TTC549 (cell line): Measurements from ENCODE around the gene PLA2G4E.
A peak's percentile ranks its signal among the peaks of the same experiment; 100 is the strongest.

Experiments
- FAIRE-seq: peaks from 2 replicates; lab custom pipeline; 2012; peaks lifted over from hg19 to GRCh38; lab: Jason Lieb, UNC

Gene PLA2G4E

DNA sequence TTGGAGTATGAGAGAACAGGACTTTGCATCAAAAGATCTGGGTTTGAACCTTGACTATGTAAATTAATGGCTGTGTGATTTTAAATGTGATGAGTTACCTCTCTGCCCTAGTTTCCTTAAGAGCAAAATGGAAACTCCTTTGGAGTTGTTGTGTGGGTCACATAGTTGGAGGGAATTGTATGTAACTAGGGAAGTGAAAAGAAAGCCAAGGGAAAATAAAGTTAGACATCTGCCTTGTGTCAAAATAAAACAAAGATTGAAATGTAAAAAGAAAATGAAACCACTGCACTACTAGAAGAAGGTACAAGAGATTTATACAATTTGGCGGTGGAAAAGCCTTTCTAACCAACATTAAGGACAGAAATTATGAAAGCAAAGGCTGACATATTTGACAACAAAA, 46.8 kb downstream of the PLA2G4E start:
- FAIRE-seq: no peak

DNA sequence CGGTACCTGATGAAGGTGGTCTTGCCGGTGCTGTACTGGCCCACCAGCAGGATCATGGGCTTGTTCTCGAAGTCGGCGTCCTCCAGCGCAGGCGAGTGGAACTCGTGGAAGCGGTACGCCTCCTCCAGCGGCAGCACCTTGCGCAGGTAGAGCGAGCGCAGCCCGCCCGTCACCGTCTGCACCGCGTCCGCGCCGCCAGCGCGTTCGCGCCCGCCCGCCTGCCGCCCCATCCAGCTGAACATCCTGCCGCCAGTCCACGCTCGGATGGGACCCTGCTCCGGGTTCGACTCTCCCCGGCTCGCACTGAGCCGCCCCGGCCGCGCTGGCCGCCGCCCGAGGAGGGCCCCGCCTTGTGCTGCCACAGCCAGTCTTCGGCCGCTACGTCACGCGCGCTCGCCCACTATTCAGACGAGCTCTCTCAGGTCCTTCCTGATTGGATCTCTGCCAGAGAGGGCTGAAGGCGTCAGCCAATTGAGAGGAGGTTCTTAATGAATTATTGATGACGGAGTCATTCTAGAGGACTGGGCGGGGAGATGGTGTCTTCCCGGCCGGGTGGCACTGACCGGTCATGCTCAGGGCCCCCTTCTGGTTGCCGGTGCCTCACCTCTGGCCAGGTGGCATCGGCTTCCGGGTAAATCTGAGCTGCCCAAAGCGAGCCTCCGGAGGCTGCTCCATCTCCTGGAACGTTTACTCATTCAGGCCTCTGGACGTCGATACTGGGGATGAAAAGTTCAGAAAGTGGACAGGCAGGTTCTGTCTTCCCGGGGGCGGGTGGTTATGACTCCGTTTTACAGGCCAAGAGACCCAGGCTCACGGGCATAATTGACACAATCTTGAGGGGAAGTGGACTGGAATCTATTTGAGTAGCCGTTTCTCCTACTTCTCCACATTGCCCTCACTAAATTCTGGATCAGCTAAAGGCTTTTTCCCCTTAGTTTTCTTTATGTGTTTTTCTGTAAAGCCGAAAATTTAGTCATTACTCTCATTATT, 48.3 kb downstream of the PLA2G4E start, which contains the start of gene EHD4:
Gene EHD4 (minus strand): TSS at position 305 of the 990 bp plus-strand sequence. CDS start 63 bp downstream, at position 242.
- peak; percentile 89 for FAIRE-seq

DNA sequence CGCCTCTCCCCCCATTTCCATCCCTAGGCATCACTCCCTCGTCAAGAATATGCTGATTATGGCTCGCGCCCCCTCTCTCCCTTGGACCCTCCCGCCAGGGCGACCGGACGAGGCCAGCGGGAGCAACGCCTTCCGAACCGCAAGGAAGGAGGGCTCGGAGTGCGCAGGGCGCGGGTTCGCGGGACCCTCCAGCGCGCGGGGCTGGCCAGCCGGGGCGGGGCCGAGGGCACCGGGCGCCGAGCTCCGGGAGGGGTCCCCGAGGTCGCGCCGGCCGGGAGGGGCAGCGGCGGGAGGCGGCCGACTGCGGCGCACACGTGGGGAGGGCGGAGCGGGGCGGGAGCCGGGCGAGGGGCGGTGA, 49.0 kb downstream of the PLA2G4E start:
- no peak for FAIRE-seq

DNA sequence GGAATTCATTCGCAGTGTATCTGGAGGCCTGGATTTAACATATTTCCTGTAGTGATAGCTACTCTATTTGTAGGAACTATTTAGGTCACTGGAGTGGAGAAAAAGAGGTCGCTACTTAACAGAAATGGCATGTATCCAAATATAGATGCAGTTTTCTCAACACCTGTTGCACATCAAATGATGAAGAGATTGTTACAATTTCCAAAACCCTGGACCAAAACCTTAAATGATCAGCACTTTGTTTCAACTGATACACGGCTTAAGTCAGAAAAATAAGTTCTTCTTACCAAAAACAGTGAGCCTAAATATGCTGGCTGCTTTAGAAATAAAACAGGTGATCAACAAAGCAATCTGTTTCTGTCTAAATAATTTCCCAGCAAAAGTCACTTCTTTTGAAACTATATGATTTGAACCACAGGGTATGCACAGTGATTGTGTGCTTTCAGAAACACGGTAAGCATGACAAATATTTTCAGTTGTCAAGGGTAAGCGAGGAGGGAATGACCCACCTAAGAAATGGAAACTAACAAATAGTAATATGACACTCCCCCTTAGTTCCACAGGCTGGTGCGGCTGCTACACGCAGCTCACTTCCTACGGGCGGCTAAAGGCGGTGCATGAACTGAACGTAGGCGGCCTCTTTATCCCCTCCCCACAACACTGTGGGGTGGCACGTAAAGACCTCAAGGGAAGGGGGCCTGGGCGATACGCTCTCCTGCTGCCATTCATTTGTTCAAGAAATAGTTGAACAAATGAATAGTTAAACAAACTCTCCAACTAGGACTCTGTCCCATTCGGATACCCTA, 49.5 kb downstream of the PLA2G4E start:
- no peak for FAIRE-seq

DNA sequence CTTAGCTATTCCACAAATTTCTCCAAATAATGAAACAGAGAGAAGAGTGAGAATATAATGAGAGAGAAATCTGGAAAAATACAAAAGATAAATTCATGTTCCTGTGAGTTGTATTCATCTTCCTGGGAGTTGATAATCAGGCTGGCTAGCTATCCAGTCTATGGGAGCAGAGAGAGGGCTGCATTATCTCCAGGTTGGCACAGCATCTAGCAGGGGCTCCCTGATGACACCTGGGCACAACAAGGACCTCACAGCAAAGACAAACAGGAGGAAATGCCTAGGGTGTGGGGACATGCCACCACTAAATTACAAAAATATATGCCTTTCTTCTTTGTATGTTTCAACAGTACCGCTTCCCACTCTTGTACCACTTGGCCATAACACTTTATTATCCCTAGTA, 50.4 kb downstream of the PLA2G4E start:
- no peak for FAIRE-seq

DNA sequence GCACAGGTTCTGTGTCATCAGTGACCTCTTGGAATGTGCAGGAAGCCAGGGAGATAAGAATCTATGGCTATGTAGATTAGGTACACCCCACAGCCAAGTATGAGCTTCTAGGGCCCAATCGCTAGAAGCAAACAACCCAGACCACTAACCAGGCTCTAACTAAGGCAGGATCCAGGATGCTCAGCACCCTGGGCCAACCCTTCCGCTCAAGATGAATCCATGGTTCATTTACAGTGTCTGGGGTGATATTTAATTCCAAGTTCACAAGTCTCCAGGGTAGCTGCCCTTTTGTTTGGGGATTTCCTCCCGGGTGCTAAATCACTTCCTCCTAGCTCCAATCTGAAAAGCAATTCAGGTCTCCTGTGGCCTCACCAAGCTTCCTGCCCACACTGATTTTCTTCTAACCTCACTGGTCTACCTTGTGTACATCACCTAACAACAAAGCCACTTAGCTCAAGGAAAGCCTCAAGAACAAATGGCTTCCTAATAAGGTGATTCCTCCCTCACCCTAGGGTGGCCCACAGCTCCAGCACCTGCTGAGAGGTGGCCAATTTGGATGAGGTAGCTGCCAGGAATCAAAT, 50.9 kb downstream of the PLA2G4E start:
- no peak for FAIRE-seq

DNA sequence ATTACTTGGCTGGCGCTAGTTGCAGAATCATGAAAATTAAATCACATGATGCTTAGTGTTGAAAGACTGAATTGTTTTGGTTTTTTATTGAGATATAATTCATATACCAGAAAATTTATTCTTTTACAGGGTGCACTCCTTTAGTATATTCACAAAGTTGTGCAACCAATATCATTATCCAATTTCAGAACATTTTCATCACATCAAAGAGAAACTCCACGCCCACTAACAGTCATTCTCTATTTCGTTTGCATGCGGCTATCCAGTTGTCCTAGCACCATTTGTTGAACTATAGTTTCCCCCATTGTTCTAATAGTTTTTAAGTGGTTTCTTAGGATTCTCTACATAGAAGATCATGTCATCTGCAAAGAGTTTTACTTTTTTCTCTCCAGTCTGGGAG, 52.1 kb downstream of the PLA2G4E start:
- FAIRE-seq: no peak

DNA sequence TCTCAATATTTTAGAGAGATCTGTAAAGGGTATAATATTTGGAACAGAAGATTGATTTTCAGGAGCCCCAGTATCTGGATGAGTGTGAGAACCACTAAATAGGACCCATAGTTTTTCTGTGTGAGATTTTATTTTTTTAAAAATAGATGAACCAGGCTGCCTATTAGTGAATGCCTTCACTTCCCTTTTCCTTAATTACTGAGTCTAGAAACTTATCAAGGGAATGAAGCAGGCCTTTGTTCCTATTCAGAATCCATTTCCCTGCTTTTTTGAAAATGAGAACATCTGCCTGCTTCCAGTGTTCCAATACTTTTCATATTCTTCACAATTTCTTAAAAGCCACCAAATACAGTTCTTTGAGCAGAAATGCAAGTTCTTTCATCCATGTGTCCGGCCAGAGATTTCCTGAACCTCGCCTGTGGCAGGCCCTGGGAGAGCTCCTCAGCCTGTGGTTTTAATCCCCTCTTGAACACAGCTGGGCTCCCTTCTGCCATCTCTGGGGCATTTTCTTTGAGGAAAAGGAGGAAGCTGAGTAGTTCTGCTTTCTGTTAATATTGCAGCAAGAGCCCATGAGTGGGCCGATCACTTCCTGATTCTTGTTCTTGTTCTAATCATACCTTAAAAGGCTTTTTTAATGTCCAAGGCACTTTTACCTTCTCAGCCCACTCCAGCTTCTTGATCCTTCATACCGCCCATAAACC, 53.2 kb downstream of the PLA2G4E start:
- no peak for FAIRE-seq

DNA sequence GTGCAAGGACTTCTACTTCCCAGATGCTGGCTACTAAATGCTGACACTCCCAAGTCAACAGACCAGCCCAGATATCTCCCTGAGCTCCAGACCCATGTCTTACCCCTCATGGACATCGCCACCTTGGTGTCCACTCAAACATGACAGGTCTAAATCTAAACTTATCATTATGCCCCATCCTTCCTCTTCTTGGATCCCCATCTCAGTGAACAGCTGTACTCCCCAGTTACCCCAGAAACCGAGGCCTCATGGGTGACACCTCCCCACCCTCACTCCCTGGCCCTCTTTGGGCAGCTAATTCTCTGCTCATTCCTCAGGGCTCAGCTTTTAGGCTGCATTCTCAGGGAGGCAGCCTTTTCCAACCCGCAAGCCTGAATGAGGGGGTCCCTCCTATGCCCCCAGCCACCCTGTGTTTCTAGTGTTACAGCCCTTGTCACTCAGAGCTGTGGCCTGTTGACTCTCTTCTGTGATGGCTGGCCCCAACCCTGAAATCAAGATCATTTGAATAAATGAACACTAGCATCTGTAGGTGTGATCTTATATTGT, 53.8 kb downstream of the PLA2G4E start:
- FAIRE-seq: no peak

DNA sequence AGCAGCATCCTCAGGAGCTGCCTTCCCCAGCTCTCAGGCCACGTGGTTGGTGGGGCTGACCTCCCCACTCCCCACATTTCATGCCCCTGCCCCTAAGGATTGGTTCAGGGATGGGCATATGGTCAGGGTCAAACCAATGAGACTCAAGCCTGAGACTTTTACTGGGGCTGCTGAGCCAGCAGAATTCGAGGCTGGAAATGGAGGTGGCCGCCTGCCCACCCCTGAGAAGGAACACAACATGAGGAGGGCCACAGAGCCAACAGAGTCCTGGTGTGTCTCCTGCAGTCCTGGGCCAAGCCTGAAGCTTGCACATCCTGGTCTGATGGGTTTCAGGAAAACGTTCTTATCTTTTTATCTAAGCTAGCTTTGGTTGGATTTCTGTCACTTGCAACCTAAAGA, 54.4 kb downstream of the PLA2G4E start:
- no peak for FAIRE-seq

DNA sequence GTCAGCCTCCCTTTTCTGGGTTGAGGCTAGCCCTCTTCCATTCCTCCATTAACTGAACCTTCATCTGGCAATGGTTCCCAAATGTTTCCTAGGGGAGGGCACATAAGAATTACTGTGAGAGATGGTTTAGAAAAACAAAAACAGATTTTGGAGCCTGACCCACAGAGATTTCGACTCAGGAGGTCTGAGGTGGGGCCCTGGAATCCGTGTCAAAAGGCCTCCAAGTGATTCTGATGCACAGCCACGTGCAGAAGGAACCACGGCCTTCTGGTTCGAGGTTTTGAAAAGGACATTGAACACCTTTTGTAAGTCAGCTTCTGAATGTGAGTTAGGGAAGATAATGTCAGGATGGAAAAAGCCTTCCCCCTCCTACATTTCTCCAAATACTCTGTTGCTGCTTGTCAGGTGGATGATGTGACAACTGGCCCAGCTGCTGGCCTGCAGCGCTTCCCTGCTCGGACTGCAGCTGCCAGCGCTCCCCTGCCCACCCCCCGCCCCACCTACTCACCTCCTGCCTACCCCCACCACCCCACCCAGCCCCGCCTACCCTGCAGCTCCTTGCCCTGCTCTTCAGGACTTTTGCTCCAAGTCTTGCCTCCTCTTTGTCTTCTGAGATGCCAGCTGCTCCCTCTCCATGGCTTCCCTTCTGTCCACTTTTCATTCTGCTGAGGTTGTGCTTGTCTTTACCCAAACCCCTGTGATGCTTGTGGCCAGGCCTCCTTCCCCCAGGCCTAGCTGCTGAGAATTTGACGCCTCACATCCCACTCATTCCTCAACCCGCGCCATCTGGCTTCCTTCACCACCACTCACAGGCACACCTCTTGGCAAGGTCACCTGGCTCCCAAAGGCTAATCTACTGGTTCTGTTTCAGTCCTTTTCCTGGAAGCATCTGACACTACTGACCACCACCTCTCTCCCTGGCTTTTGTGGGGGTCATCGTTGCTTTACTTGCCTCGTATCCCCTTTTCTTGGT, 55.1 kb downstream of the PLA2G4E start:
- FAIRE-seq: no peak

DNA sequence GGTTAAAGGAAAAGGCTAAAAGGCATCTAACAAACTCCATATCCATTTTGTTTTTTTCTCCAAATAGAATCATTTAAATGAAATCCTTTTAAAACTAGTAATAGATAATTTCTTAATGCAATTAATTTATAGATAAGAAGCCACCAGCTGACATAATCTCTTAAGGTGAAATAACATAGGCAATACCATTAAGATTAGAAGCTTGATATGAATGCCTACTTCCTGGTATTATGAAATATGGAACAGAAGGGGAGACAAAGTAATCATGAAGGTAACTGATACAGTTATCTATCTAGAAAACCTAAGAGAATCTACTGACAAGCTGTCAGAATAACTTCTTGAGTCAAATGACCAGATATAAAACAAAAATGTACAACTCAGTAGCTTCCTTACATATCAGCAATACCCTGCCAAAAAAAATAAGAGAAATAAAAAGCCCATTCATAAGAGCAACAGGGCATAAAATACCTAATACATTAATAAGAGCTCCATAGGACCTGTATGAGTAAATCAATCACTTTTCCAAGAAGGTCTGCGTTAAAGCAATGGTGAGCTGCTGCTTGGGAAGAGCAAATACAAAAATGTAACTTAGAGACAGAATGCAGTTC, 59.1 kb downstream of the PLA2G4E start:
- FAIRE-seq: no peak

DNA sequence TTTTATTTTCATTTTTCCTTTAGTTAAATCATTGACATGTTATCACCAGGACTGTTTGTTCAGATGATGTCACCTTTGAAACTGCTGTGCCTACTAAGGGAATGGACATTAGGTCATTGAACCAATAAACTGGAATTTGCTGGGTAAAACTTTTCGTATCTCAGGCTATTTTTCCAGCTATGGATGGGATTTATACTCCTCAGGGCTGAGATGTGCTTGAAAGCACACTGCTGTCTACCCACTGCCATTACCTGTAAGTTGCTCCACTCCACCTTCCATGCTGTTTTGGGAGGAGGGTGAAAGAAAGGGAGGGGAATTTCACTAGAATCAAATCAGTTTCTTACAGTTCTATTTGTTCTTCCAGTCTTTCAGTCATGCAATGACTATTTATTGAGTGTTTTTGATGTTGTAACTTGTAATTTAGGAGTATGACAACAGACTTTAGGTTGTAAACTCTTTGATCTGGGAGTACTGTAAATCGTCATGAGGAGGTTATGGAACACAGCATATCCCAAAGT, 59.8 kb downstream of the PLA2G4E start:
- FAIRE-seq: no peak

DNA sequence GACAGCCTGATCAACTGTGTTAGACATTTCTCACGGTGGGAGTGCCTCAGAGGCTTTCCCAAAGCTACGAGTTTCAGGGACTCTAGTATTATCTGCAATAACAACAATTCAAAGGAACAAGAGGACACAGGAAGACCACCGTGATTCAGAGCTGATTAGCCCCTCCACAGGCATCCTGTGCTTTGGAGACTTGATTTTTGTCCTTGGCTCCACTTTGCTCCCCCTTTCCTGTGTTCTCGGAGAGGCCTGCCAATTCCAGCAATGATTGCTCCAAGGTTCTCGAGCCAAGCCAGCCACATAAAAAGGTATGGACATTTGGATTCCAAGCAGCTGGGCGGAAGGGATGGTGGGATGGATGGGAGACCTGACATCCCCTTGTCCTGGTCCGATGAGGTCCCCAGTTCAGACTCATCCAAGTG, 62.8 kb downstream of the PLA2G4E start:
- FAIRE-seq: no peak

DNA sequence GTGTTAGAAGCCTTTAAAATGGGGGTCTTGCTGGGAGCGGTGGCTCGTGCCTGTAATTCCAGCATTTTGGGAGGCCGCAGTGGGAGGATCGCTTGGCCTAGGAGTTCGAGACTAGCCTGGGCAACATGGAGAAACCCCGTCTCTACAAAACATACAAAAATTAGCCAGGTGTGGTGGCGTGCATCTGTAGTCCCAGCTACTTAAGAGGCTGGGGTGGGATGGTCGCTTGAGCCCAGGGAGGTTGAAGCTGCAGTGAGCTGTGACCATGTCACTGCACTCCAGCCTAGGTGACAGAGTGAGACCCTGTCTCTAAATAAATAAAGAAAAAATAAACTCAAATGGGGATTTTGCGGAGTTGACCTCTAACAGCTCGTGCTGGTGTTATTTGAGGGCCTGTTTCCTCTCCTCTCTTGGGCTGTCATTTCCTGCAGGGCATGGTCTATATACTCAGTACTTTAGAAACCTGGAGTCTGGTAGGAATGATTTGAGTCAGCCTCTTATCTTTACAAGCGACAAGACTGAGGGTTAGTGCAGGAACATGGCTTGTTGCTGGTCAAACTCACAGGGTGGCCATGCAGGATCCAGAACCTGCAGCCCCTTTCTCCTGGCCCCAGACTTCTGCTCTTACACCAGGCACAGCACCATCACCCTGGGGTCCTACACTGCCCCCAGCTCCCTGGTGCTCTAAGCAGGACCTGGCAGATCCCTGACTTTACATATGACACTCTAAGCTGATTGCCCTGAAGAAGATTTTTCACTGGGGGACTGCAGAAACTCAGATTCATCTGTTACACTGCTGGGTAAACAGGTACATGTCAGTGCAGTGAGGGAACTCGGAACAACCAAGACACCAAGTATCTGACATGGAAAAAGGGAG, 63.6 kb downstream of the PLA2G4E start:
- FAIRE-seq: no peak

DNA sequence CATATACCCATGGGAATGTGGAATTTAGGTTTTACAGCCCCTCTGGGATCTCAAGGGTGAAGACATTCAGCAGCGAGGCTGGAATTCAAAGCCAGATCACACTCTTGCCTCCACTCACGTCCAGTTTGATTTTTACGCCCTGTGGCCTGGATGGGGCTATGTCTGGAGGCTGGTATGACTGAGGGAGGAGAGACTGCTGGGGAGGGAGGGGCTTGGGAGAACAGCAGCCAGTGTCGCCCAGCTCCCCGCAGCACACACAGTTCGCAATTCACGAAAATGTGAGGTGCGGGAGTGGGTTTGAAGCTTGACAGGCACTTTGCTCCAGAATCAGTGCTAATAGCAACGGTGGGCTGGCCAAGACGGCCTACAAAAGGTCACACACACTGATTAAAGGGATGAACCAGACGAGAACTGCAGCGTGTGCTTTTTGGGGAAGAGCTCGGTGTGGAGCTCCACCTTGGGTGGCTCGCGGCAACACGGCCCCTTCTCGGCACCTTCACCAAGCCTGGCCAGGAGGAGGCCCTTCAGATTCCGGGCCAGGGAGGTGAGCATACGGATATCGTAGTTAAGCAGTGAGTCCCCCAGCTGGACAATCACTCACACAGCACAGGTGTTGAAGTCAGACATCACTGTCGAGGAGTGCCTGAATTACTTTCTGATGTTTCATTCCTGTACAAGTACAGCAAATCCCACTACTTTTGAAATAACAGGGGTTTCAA, 64.9 kb downstream of the PLA2G4E start:
- FAIRE-seq: no peak

DNA sequence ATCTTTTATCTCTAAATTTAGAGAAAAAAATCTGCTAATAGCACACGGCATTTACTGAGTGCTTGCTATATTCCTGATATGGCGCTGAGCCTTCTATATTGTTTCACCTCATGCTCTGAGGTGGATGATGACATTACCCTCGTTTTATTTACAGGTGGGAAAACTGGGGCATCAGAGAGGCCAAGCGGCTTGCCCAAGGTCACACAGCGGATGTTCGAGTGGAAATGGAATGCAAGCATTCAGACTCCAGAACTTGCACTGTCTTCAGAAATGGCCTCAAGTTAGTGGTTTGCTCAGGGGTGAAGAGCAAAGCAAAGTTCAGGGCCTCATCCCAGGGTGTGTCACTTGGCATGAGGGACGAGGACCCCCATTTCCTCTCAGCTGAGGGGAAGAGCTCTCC, 65.7 kb downstream of the PLA2G4E start:
- FAIRE-seq: no peak

DNA sequence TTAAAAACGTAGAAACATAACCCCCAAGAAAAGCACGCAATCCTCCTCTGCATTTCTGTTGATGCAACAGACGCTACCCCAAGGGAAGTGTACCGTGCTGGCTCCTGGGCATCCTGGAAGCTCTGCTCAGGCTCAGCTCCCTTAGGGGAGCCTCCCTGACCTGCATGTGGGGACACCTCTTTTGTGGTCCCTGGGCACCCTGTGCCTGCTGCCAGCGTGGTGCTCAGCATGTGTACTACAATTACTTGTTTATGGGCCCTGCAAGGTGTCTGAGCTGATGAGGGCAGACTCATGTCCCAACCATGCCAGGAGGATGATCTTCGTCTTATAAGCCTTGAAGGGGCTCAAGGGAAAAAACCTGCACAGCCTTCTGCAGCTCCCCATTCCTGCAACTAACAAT, 66.8 kb downstream of the PLA2G4E start:
- FAIRE-seq: no peak
